ENCODE results near the gene MBP.

The MBP gene

DNA sequence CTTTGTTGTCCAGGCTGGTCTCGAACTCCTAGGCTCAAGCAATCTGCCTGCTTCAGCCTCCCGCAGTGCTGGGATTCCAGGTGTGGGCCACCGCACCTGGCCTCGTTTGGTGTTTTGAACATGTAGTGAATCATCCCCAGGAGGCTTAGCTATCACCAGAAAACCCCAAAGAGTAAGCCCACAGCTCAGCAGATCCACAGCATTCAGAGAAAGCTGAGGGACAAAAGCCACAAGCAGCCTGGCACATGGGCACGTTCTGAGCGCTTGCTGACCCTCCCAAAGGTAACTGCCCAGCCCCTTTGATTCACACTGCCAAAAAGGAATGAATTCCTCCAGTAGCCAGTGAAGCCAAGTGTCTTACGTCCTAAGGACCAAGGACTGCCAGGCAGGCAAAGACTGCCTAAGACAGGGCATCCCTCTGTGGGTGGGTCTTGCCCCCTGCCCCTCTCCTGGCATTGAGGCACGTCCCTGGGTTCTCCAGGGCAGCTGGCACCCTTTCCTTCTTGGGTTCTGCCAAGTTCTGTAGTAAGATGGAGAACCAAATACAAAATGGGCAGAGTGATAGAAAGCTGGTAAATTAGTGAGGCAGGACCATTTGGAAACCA, 31.7 kb downstream of the MBP start:
- DNase-seq (ENCODE audit: low read depth), result no peak

DNA sequence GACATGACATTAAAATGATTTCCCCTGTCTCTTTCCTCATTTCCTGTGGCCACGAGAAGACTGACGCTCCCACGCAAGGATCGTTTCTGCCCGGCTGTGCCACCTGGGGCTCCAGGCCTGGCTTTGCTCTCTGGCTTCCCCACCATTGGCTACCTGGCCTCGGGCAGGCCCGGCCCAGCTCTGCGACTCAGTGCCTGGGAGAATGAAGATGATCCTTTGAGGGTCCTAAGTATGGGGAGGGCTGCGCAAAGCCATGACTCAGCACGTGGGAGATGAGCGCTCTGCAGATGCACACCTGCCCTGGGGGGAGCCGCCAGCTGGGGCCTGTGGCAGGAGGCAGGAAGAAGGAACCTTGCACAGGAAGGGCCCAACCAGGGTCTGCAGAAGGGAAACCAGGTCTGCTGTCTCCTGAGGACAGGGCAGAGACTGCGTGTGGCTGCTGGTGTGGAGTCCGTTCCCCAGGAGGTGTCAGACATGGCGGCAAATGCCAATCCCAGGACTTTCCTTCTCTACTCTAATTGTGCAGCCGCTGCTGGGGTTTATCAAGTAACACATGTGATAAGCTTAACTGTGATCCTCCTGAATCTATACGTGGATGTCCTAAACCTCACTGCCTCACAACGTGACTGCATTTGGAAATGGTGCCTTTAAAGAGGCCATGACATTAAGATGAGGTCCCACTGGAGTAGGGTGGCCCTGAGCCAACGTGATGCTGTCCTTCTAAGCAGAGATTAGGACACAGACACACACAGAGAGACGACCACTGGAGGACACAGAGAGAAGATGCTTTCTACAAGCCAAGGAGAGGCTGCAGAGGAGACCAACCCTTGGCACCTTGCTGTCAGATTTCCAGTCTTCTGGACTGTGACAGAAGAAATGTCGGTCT, 32.9 kb downstream of the MBP start:
- no peak for DNase-seq (ENCODE audit: low read depth)

DNA sequence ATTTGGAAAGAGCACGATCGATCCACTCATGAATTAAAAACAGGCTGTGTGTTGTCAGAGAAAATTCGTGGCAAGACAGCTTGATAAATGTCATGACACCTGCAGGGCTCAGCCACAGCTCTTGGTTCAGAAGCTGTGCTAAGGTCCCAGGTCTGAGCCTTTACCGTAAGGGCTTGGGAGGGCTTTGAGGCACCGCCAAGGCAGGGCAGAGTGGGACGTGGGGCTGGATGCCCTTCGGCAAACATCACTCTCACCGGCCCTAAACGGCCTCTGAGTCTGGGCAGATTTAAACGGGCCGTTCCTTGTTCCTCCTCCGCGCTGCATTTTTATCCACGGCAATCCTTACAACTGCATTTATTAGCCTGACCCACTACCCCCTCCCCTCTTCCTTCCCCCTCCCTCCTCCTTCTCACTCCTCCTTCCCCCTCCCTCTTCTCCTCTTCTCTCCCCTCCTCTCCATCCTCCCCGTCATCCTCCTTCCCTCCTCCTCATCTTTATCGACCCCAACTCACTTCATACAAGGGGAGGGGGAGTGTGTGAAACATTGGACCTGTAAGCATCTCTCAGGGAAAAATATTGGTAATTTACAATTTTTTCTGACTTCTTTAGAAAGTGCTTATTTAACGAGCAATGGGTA, 33.9 kb downstream of the MBP start:
- no peak for DNase-seq (ENCODE audit: low read depth)

DNA sequence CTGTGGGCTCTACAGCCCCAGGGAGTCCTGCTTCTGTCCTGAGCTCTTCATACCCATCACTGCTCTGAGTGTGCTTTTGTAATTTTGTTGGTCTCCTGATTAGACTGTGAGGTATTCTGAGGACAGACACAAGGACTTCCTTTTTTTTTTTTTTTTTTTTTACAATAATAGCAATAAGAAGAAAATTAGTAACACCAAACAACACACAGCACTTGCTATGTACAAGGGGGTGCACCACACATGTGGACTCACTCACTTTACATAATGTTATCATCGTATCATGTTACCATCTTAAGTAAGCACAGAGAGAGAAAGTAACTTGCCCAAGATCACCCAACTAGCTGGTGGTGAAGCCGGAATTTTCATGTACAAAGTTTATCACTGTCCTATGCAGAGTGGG, 34.6 kb downstream of the MBP start:
- DNase-seq (ENCODE audit: low read depth), result no peak

DNA sequence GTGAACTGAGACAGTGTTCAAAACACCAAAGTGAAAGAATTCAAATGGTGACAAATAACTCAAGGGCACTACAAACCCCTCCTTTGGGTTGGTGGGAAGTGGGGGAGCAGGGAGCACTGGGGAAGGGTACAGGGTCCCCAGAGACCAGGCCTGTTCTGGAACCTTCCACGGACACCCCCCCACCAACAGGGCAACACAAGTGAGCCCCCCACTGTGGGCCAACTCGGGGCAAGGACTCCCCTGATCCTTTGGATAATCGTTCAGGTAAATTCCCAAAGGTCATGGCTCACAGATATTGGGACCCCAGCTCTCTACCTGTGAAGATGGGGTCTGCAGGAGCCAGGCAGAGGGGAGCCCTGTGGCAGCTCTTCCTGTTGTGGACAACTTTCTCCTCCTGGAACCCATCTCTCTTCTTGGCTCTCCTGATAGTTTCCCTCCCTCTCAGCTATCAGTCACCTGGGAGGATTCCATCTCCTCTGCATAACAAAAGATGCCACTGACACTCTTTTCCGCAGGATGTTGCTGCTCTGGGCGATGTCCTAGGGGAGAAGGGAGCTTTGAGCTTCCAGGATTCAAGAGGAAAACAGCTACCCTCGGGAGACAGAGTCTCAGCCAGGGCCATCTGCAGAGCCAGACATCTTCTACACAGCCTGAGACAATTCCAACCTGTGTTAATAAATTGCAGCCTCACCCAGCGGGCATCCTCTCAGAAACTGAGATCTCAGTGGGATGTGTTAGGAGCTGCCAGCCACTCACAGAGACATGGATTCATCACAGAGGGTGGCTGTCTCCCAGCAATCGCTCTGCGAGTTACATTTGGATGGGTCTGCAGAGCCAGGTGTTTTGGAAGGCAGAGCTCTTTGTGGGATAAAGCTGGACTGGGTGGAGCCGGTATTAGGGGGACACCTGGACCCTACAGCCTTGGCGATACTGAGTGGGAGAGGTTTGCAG, 35.4 kb downstream of the MBP start:
- DNase-seq (ENCODE audit: low read depth), result no peak

DNA sequence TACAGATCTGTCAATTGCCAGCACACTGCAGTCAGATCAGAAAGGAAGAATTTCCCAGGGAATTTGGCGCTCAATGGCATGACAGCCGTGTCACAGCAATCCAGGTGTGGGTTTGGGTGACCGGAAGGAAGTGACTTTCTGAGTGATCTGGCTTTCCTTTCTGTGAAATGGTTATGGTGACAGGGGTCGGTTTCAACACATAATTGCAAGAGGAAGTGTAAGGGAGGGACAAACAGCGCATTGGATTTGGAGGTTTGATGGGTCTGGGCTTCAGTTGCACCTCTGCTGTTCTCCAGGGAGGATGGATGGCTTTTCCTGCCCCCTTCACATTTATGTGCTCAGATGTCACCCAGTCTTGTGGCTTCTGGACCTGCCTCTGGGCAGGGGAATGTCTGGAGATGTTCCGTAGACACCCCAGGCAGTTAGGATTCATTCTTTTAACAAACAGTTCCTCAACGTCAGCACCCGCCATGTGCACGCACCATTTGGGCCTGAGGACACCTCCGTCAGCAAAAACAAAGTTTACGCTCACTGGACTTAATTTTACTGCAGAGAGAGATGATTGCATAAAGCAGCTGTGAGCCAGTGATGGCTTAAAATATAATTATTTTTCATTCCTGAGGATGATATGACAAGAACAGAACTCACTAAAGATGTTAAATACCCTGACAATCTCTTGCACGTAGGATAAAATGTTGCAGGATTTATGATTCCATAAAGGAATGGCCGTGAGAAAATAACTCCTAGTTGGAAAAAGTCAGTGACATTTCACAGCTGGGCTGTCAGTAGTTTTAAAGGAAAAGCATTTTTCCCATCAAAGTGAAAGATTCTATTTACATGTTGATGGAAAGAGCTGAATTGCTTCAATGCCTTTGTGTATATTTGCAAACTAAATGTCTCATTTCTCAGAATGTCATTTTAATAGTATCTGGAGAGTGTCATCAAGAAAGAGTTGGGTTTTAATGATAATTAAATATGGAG, 36.9 kb downstream of the MBP start:
- no peak for DNase-seq (ENCODE audit: low read depth)

DNA sequence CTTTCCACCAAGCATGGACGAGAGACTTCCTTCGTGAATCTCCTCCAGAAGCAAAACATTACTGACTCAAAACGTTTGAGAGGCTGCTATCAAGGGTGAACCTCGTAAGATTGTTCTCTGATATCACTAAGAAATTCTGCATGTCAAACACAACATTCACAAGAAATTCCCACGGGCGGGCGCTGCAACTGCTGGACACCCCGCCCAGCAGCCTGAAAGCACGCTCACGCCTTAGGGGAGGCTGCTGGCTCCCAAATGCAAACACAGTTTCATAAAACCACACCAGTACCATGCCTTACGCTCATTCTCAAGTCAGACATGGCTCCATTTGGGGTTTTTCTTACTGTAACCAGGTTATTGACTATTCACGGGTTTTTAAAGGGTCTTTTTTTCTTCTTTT, 39.0 kb downstream of the MBP start:
- no peak for DNase-seq (ENCODE audit: low read depth)

DNA sequence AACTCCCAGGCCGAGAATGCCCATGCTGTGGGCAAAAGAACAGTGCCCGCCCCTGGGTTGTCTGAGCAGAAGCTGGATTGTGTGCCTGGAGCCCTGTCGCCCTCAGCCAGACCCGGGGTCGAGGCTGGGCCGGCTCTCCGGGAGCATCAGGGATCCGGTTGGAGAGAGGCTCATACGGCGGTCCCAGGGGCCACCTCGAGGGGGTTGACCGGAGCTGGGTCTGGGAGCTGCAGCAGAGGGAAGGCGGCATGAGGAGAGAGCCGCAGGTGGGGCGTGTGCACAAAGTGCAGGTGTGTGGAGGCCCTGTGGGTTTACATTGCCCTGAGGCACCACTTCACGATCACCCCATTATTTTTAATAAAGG, 39.5 kb downstream of the MBP start:
- no peak for DNase-seq (ENCODE audit: low read depth)

DNA sequence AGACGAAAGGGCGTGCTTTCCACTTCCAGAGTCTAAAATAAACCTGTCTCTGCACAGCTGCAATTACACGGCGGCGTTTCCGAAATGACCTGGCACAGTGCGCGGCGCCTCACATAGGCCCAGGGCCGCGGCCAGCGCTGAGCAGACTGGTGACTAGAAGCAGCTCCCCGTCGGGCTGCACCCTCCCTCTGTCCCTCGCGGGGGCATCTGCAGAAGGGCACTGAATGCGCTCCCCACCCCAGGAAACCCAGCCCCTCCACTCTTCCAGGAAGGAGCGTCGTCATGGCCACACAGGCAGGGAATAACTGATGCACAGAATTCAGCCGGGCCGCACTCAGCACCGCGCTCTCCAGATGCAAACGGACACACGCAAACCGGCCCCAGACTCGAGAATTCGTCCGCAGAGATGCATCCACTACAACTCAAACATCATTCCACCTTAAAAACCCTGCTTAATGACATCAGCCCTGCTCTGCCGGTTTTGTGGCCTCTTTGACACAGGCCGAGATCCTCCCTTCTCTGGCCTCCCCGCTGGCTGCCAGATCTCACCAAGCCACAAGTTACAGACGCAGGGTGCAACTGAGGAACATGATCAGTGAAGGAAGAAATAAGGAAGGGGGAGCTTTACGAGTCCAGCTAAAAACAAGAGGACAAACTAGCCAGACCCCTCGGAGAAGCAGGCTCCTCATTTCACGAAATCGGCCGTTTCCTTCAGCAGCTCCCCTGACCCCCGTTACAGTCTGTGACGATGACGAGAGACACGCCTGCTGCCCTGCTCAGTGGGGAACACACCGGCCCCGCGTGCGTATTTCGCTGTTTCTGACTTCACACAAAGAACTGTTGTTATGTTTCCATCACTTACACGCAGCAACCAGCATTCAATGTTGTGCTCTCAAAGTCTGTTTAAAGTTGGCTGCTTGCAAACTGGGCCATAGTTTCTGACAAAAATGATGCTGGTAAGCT, 40.2 kb downstream of the MBP start:
- no peak for DNase-seq (ENCODE audit: low read depth)

DNA sequence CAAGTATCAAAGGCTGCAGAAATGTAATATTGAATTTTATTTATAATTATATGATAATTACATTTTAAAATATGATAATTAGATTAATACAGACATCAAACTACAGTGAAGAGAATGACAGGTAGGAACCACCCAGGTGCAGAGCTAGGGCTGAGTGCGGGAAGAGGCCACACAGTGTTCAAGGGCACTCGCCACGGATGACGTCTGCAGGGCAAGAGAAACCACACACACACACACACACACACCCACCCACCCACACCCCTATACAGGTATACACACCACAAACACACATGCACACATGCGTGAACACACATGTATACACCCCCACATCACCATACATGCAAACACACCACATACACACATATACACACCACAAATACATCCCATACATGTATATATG, 41.2 kb downstream of the MBP start:
- DNase-seq (ENCODE audit: low read depth), result no peak

DNA sequence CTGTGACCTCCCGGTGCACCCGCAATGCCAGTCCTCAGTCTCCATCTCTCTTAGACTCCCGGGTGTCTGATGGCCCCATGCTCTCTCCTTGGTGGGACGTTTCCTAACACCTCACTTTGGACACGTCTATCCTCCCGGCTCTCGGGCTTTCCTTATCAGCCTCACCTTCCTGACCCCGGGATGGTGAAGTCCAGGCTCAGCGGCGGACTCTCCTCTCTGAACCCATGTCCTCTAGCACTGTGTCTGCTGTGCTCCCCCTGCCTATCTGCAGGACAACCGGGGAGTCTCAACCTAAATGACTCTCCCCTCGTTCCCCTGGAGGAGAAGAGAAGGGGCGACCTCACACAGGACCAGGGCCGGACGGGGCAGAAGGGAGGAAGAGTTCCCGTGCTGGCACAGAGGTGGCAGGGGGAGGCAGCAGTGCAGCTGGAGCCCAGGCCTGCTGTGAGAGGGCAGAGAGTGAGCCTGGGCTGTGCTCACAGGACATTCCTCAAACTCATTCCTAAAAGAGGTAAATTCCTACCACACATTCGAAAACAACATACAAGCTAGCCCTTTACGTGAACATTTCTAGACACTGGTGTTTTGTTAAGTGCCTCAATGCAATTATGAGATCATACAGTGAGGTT, 41.9 kb downstream of the MBP start:
- DNase-seq (ENCODE audit: low read depth), result no peak

DNA sequence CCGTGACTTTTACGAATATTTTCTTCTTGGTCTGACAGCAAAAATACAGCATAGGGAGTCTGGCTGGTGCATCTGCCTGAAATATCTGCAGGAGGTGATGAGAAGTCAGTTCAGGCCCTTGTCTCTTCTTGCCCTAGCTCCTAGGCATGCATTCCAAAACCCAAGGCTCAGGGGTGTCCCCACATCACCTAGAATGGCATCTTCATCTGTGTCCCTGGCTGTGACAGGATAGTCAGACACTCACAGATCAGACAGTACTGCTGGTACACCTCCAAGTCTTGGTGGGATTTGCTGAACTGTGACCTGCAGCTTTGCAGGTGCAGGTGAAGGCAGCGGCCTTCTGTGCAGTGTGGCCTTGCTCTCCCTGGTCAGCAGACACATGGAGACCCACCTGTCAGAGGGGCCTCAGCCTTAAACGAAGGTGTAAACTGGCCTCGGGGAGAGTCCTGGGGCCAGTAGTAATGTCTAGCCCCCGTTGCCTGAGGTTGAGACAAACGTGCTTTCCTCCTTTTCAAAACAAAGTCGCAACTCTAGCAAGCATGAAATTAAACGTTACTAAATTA, 42.8 kb downstream of the MBP start:
- DNase-seq (ENCODE audit: low read depth), result no peak

DNA sequence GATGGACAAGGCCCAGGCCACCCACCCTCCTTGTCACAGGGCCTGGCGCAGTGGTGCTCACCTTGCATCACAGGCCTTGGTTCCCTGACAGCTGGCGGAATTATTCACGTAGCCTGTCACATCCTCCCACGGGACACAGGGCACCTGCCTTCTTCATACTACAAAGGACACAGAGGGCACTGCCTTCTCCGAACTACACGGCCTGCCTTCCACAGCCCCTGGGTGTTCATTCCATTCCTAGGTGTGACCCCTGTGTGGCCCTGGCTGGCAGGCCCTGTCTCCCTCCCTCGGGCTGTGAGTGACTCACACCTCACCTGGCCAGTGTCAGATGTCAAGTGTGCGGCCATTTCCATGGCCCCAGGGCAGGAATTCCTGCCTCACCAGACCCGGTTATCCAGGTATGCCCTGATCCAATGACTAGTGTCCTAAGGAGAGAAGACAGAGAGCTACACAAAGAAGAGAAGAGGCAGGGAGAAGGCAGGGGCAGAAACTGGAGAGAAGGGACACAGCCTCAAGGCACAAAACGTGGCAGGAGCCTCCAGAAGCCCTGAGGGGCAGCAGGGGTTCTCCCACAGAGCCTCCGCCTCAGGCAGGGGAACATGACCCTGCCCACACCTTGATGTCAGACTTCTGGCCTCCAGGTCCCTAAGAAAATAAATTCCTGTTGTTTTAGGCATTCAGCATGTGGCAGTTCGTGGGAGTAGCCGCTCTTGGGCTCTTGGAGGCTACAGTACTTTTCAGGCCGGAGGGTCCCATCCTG, 43.4 kb downstream of the MBP start:
- DNase-seq (ENCODE audit: low read depth), result no peak

DNA sequence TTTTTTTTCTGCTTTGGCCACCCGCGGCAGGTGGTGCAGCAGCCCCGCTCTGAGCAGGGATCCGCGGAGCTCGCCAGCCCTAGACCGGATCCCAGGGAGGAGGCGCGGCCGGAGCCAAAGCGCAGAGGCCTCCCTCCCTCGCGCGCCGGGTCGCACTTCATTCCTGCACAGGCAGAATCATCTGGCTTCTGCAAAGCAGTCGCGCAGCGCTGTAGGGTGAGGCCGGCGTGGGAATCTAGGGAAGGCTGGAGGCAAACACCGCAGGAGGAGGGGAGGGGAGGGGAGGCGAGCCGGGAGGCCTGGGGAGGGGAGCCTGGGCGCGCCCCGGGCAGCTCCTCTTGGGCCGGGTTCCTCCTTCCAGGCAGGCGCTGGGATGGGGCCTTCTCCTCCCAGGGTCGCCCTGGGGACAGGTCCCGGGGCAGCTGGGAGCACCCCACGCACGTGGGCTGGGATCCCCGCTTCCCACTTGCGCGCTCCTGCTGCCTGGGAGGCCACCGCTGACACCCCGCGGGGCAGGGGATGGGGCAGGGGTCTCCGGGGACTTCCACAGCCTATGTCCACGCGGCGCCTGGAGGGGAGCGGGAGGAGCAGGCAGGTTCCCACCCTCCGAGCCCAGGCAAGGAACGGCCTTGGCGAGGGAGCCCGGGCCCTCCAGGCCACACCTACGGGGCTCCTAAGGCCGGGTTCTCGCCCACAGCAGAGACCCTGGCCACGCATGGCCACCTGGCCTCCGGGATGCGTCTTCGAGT, 45.0 kb downstream of the MBP start:
- DNase-seq (ENCODE audit: low read depth), result no peak

DNA sequence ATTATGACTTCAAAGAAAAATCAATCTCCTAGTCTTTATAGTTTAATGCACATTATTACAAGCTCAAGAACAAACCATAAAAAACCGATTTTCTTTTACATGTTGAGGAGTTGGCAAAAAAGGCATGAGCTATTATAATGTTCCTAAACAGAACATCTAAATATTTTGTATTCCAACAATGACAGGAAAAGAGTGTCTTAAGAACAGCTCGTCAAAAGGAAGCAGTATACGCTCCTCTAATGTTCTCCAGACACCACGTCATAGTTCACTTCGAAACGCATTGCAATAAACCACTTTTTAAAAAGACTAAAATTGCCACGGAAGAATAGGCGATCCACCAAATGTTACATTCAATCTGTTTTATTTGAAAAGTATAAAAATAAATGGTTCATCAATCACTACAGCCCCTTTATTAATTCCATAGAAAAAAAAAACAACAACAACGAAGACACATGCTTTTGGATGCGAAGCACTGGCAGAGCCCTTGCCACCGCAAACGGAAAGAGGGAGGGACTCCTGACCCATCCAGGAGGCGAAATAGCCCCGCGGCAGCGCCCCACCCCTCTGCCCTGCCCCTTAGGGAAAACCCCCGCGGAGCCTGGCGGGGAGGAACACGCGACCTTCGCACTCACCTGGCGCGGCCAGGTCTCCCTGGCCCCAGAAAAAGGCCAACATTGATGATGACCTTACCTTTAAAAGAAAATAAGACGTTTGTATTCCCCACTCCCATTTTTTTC, 45.8 kb downstream of the MBP start:
- no peak for DNase-seq (ENCODE audit: low read depth)

DNA sequence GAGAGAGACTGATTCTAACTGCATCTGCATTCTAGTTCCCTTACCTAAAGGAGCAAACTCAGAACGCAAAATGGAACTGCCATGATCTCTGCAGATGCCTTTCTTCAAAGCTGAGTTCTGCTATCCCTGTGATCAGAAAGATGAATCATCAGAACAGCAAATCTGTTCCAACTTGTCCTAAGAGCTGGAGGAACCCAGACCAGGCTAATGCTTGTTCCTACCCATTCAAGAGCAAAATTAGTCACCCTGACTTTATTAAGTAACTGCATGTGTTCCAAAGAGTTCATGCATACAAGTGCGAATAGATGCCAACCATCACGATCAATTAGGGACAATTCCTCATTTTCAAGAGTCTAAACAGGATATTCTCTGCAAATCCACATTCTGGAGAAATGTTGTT, 46.5 kb downstream of the MBP start:
- DNase-seq (ENCODE audit: low read depth), result no peak

DNA sequence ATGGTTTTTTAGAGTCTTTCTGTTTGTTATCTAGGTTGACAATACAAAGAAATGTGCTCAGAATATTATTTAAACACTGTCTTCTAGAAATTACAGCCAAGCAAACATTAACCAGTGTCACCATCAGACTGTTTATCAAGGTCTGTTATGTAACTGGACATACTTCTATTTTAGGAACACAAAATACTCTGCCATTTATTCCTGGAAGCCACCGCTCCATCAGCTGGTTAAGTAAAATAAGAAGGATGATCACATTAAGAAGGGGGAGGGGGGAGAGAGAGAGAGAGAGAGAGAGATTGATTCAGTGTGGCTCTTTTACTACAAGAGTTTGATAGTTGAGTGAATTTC, 47.9 kb downstream of the MBP start:
- no peak for DNase-seq (ENCODE audit: low read depth)
